Adrenal gland (tissue), 12 donors: ENCODE results near the gene TPK1. TPM values are rescaled to one million over a fixed set of nuclear protein-coding genes. Genes with fewer than 3 reads are reported as not detected.
"Not testable (repeated sequence)": the region's sequence is repeated elsewhere in the genome, so short reads cannot be mapped to it uniquely, and the experiment has no call there.

Source experiments
- DNase-seq, 7 donors: peaks; one replicate each; pipeline ENCODE4 v3.0.0-alpha.2; 2019 to 2020
- H3K27ac ChIP-seq, 5 donors: fragments of 200-600 bp; sonication (generic) in 4 of 5; 1 replicate in 3 of 5; 2 replicates in 2 of 5; pipeline versions ENCODE4 v1.5.1 to v1.8.0; 2016 to 2020; ENCODE audit warnings: mild to moderate bottlenecking in 1 of 5
- H3K27me3 ChIP-seq: fragments of 200-600 bp; 2 replicates; pipeline ENCODE4 v1.8.0; 2021
- H3K36me3 ChIP-seq, 2 donors: fragments of 200-600 bp; replicated peaks in 1 of 2; 1 replicate in 1 of 2; 2 replicates in 1 of 2; pipeline versions ENCODE4 v1.5.1 to v1.8.0; 2018 to 2022
- H3K4me1 ChIP-seq, 2 donors: fragments of 200-600 bp; replicated peaks in 1 of 2; 1 replicate in 1 of 2; 2 replicates in 1 of 2; pipeline versions ENCODE4 v1.5.1 to v1.8.0; 2018 to 2021
- H3K4me3 ChIP-seq, 4 donors: fragments of 200-600 bp; sonication (generic) in 3 of 4; one replicate each; pipeline ENCODE4 v1.5.1; 2016 to 2018
- H3K9me3 ChIP-seq, 3 donors: fragments of 200-600 bp; sonication (generic) in 1 of 3; replicated peaks in 1 of 3; 1 replicate in 2 of 3; 2 replicates in 1 of 3; pipeline versions ENCODE4 v1.5.1 to v1.8.0; 2016 to 2021
- CTCF ChIP-seq, 6 experiments: fragments of 450-650 bp in 4 of 6; fragments of 200-600 bp in 2 of 6; sonication (generic) in 1 of 6; IDR thresholded peaks; 1 replicate in 5 of 6; 2 replicates in 1 of 6; pipeline versions ENCODE4 v1.5.1 to v1.8.0; 2016 to 2021; ENCODE audit warnings: antibody characterized with exemption in 6 of 6, mild to moderate bottlenecking in 2 of 6, moderate library complexity in 1 of 6
- POLR2A ChIP-seq, 2 donors: fragments of 450-650 bp; IDR thresholded peaks; one replicate each; pipeline ENCODE4 v1.6.1; 2017; ENCODE audit warnings: antibody characterized with exemption in 2 of 2, mild to moderate bottlenecking in 2 of 2, moderate library complexity in 1 of 2
- WGBS, 4 donors: extraction: QIAGEN DNeasy Blood & Tissue Kit in 2 of 4; methylation state at CpG; one replicate each; pipeline versions ENCODE4 v1.1.5 to v1.1.7; 2013 to 2017; 5-methylcytosine and 5-hydroxymethylcytosine counted together
- intact Hi-C, 2 donors: fragments of 100-400 bp; cut with DNase I; formaldehyde crosslinking; loops; one replicate each; pipeline versions ENCODE4 v1.14.1 to v1.15.0; 2022 to 2023
- polyA plus RNA-seq, 3 donors: library from polyadenylated mRNA; stranded (reverse); fragments of 200-250 nt in 2 of 3; fragments of 350-450 nt in 1 of 3; fragmentation: Illumina TruSeq in 1 of 3; extraction: RNeasy Lipid Tissue Mini Kit (QIAGEN cat#74804) in 1 of 3; gene quantifications; one replicate each; pipeline ENCODE4 v1.2.3, GENCODE V29; 2013 to 2014
- total RNA-seq, 9 donors: library from RNA; depleted of rRNA in 4 of 9; stranded (reverse); fragments of >200 nt in 4 of 9; fragments of 120-200 nt in 1 of 9; fragmentation: NEBNext Ultra II Directional in 1 of 9; extraction: Animal tissue kit (Norgen Biotek cat#: 25700) in 1 of 9; gene quantifications; one replicate each; pipeline versions ENCODE4 v1.1.0 to v1.2.4, GENCODE V29; 2013 to 2023
- donor health status: healthy with polysubstance abuse.
- donor health status: Bipolar disorder and iron deficiency.
- donor health status: DM: yes; HTN: yes; CAD: no.
- donor health status: DM: no; HTN: no; CAD: no.
- donor health status: DM: no; HTN: no; CAD: no.
- donor health status: DM: yes; HTN: yes; CAD: no.

TPK1 gene
- total and polyA plus RNA-seq, 12 donors, result 3.7 to 10.6 (median 9.6) TPM

- no peaks in the 10 kb centered on the region for H3K4me1 ChIP-seq
- no peak for DNase-seq
- H3K4me3 ChIP-seq, result no peak overlapping the region
- intact Hi-C loops, result no loop called here
- WGBS, 4 donors, result 82 to 98% (median 86%) methylated on average over 1 of the region's 1 CpG
- H3K9me3 ChIP-seq, result no peaks in the 10 kb centered on the region
- H3K27ac ChIP-seq, result no peak overlapping the region
- no peaks in the 10 kb centered on the region for H3K36me3 ChIP-seq
- no peaks in the 10 kb centered on the region for H3K27me3 ChIP-seq
- TF ChIP-seq POLR2A (IDR thresholded peaks at IDR 0.05), result no peak
- TF ChIP-seq CTCF (IDR thresholded peaks at IDR 0.05), result no peak
Observed at GRCh38 chr7:144814299-144814698, 21.6 kb downstream of the TPK1 start.

GRCh38 chr7:144812379-144813283 lies 23.2 kb downstream of the TPK1 start:
- DNase-seq, result no peak
- intact Hi-C loops, result no loop called here
- no peak overlapping the region for H3K27ac ChIP-seq

GRCh38 chr7:144805627-144806239 lies 30.1 kb downstream of the TPK1 start:
- H3K4me3 ChIP-seq, result no peak overlapping the region
- intact Hi-C loops, result no loop called here
- 90 to 96% (median 96%) methylated on average over 5 of the region's 5 CpGs for WGBS, 4 donors
- H3K27me3 ChIP-seq, result no peaks in the 10 kb centered on the region
- H3K27ac ChIP-seq, result no peak overlapping the region
- DNase-seq, result no peak
- no peaks in the 10 kb centered on the region for H3K4me1 ChIP-seq
- H3K36me3 ChIP-seq, result no peaks in the 10 kb centered on the region
- no peaks in the 10 kb centered on the region for H3K9me3 ChIP-seq
- TF ChIP-seq POLR2A (IDR thresholded peaks at IDR 0.05) (no peak), CTCF (IDR thresholded peaks at IDR 0.05) (no peak)

More at GRCh38 chr7:144812379-144813283, 23.2 kb downstream of the TPK1 start:
- Histone ChIP-seq H3K36me3 (no peaks in the 10 kb centered on the region), H3K9me3 (no peaks in the 10 kb centered on the region), H3K4me3 (no peak overlapping the region), H3K4me1 (no peaks in the 10 kb centered on the region), H3K27me3 (no peaks in the 10 kb centered on the region)
- 66 to 72% (median 70%) methylated on average over 5 of the region's 5 CpGs for WGBS, 4 donors
- no peak for TF ChIP-seq POLR2A (IDR thresholded peaks at IDR 0.05)
- no peak for TF ChIP-seq CTCF (IDR thresholded peaks at IDR 0.05)

- H3K27ac ChIP-seq, intact Hi-C loops, H3K4me3 ChIP-seq, H3K36me3 ChIP-seq, H3K4me1 ChIP-seq, DNase-seq, H3K27me3 ChIP-seq, H3K9me3 ChIP-seq: not testable (repeated sequence)
- WGBS, 4 donors, result 87 to 92% (median 89%) methylated on average over 4 of the region's 4 CpGs
Observed at GRCh38 chr7:144800678-144801436, 35.0 kb downstream of the TPK1 start.
